Measurements from ENCODE around the gene MFSD2B. TPM values are rescaled to one million over a fixed set of nuclear protein-coding genes. Genes with fewer than 3 reads are reported as not detected.
"Not testable (repeated sequence)": the region's sequence is repeated elsewhere in the genome, so short reads cannot be mapped to it uniquely, and the experiment has no call there.

Gene MFSD2B
- total RNA-seq, result 0.09 TPM in 1 of 2 replicates, not detected in the other

GRCh38 chr2:24009680-24010476, at the start of gene MFSD2B:
Gene MFSD2B, plus strand, starts transcription at chr2:24010085. Its CDS starts 12 bp downstream, at chr2:24010097.
- intact Hi-C loops (cut with micrococcal nuclease), result no loop called here

- intact Hi-C loops (cut with micrococcal nuclease), result no loop called here
These were observed 42.0 kb upstream of the MFSD2B start for GRCh38 chr2:23967846-23968245.

- intact Hi-C loops (cut with micrococcal nuclease), result no loop called here
These were observed 33.0 kb upstream of the MFSD2B start for GRCh38 chr2:23976883-23977282.

GRCh38 chr2:23988371-23988770, 21.5 kb upstream of the MFSD2B start:
- intact Hi-C loops (cut with micrococcal nuclease), result loop anchor here (1.0 kb wide), 1 partner anchor 96 kb away; the partner anchor contains the start of gene TP53I3

GRCh38 chr2:23992931-23993330, 17.0 kb upstream of the MFSD2B start:
- intact Hi-C loops (cut with micrococcal nuclease), result no loop called here

GRCh38 chr2:23993736-23994269, 16.1 kb upstream of the MFSD2B start:
- intact Hi-C loops (cut with micrococcal nuclease), result no loop called here

- intact Hi-C loops (cut with micrococcal nuclease), result no loop called here
These were observed 15.3 kb upstream of the MFSD2B start for GRCh38 chr2:23994567-23994966.

- intact Hi-C loops (cut with micrococcal nuclease), result no loop called here
These were observed 2.2 kb upstream of the MFSD2B start for GRCh38 chr2:24007693-24008092.

GRCh38 chr2:24008672-24009366, 1.1 kb upstream of the MFSD2B start:
- intact Hi-C loops (cut with micrococcal nuclease), result no loop called here

- intact Hi-C loops (cut with micrococcal nuclease), result no loop called here
These were observed 562 bp upstream of the MFSD2B start for GRCh38 chr2:24009367-24009679.

GRCh38 chr2:24010477-24011249, 778 bp downstream of the MFSD2B start:
- intact Hi-C loops (cut with micrococcal nuclease), result no loop called here

GRCh38 chr2:24011250-24012104, 1.6 kb downstream of the MFSD2B start:
- intact Hi-C loops (cut with micrococcal nuclease), result no loop called here

- intact Hi-C loops (cut with micrococcal nuclease), result no loop called here
These were observed 2.8 kb downstream of the MFSD2B start for GRCh38 chr2:24012521-24013188.

GRCh38 chr2:24014902-24015301, 5.0 kb downstream of the MFSD2B start:
- intact Hi-C loops (cut with micrococcal nuclease), result not testable (repeated sequence)

- intact Hi-C loops (cut with micrococcal nuclease), result no loop called here
These were observed 5.9 kb downstream of the MFSD2B start for GRCh38 chr2:24015562-24016375.

- intact Hi-C loops (cut with micrococcal nuclease), result no loop called here
These were observed 6.5 kb downstream of the MFSD2B start for GRCh38 chr2:24016376-24016761.

- intact Hi-C loops (cut with micrococcal nuclease), result no loop called here
These were observed 7.2 kb downstream of the MFSD2B start for GRCh38 chr2:24016853-24017703.

- intact Hi-C loops (cut with micrococcal nuclease), result no loop called here
These were observed 7.8 kb downstream of the MFSD2B start for GRCh38 chr2:24017711-24018110.
